HG03064 (cell line): ENCODE measurements around the gene RNASE13.

Source experiments
- ATAC-seq: cut with Tn5 transposase; IDR thresholded peaks from one replicate; pipeline ENCODE4 v1.9.1; 2021; ENCODE audit warnings: low read depth; ENCODE audit not compliant: unreplicated experiment

Gene RNASE13

GRCh38 chr14:21034707-21035106 is at the start of gene RNASE13:
Gene RNASE13 (minus strand): TSS chr14:21034807. CDS start chr14:21034288, 519 bp downstream.
- no peak for ATAC-seq

DNA sequence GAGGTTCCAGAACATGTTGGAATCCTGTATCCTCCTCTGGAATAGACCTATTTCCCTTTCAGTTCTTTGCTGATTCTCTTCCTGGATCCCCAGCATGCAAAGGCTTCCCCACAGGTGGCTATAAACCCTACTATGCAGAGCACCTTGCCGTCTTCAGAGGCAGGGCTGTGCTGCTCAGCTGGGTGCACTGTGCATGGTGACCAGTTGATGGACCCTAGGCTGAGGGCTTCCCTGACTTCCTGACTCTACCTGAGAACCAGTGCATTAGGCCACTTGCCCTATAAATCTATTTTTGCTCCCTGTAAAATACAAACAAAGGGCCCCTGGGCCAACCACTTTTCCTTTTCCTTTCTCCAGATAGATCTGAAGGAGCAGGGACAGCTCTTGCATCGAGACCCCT is 49.8 kb upstream of the RNASE13 start:
- ATAC-seq = no peak

DNA sequence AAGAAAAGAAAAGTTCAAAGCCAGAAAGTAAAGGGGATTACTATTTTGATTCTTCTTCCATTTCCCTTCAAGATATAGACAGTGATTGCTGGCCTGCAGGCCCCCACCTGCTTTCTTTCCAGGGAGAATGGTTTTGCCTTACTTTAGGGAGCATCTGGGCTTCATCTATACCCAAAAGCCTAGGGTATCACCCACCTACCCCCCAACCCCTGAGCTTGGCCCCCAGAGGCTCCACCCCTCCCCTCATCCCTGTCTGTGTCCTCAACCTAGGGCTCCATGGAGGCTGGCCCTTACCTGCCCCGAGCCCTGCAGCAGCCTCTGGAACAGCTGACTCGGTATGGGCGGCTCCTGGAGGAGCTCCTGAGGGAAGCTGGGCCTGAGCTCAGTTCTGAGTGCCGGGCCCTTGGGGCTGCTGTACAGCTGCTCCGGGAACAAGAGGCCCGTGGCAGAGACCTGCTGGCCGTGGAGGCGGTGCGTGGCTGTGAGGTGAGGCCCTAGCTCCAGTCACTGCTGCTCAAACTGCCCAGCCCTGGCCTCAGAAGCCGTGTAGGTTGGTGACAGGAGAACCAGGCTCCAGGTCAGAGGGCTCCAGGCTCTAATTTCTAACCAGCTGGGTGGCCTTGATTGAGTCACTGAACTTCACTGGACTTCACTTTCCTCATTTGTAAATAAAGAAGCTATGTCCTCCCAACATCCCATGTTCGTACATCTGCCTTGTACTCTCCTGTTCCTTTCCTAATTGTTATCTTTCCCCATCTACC is 49.1 kb upstream of the RNASE13 start:
- ATAC-seq = no peak

GRCh38 chr14:21081521-21082142 is 47.0 kb upstream of the RNASE13 start:
- ATAC-seq = no peak

- no peak for ATAC-seq
Measured at GRCh38 chr14:21078726-21079125, 44.1 kb upstream of the RNASE13 start.

- no peak for ATAC-seq
Measured at GRCh38 chr14:21078287-21078686, 43.7 kb upstream of the RNASE13 start.

DNA sequence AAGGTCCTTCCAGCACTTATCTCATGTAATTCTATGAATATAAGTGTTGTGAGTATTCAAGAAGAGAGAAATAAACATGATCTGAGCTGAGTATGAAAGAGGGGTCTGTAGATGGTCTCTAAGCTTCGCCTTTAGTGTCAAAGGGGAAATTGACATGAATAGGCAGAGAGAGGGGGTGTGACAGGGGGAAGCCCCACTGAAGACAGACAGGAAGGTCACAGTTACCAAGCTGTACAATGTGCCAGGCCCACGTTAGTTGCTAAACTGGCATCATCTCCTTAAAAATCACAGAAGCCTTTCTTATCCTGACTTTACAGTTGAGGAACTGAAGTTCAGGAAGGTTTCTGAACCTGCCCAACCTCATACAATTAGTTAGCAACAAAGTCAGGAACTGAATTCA is 43.1 kb upstream of the RNASE13 start:
- no peak for ATAC-seq

GRCh38 chr14:21075719-21076437 is 41.3 kb upstream of the RNASE13 start:
- ATAC-seq = no peak

- ATAC-seq = no peak
Measured at GRCh38 chr14:21074398-21075272, 40.0 kb upstream of the RNASE13 start.

- no peak for ATAC-seq
Measured at GRCh38 chr14:21073921-21074320, 39.3 kb upstream of the RNASE13 start.

DNA sequence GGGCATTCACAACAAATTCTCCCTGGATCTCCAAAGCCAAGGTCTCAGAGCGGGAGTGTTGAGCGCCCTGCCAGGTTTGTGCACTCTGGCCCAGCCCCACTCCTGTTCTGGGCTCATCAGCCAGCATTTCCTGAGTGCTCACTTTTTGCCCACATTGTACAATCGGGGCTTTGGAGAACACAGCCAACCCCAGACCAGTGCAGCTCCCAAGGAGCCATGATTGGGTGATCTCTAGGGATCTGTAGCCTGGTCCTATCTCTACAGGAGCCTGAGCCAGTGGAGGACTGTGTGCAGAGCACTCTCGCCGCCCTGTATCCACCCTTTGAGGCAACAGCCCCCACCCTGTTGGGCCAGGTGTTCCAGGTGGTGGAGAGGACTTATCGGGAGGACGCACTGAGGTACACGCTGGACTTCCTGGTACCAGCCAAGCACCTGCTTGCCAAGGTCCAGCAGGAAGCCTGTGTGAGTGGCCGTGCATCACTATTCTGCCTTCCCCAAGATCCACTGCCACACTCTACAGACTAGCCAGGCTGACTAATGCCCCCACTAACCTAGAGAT is 38.3 kb upstream of the RNASE13 start:
- ATAC-seq = no peak

GRCh38 chr14:21072031-21072473 is 37.4 kb upstream of the RNASE13 start:
- ATAC-seq = no peak

GRCh38 chr14:21071225-21072030 is 36.8 kb upstream of the RNASE13 start:
- peak; percentile 81 for ATAC-seq

- ATAC-seq = no peak
Measured at GRCh38 chr14:21070610-21071224, 36.1 kb upstream of the RNASE13 start.

GRCh38 chr14:21070083-21070609 is 35.5 kb upstream of the RNASE13 start, which contains the start of gene ARHGEF40:
Gene ARHGEF40 (plus strand): TSS chr14:21070304. CDS start chr14:21070397, 93 bp downstream.
- no peak for ATAC-seq

DNA sequence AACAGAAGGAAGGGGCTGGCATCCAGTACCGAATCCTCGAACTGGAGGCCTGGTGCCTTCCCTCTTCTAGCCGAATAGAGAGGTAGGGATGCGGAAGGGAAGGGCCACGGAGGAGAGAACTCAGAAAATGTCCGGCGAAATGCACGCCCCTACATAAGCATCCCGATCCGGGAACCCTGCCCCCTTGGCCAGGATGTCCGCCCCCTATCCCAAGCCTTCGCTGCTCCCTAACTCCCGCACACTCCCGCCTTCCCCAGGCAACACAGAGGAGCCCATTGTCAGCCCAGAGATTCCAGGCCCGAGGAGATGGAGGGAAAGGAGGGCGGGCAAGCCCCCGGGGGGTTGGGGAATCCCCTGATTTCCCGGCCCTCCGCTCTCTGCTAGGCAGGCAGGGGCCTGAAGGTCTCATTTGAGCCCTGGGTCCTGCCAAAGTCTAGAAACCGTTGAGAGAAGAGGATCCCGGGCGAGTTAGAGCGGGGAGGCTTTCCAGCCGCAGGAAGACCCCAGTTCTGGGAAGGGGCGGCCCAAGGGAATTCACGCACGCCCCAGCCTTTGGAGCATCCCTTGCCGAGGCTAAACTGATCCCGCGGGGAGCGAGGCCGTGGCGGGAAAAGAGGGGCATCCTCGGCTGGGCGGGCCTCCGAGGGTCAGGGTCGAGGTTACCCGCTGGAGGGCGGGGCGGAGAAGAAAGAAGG is 34.9 kb upstream of the RNASE13 start:
- no peak for ATAC-seq

DNA sequence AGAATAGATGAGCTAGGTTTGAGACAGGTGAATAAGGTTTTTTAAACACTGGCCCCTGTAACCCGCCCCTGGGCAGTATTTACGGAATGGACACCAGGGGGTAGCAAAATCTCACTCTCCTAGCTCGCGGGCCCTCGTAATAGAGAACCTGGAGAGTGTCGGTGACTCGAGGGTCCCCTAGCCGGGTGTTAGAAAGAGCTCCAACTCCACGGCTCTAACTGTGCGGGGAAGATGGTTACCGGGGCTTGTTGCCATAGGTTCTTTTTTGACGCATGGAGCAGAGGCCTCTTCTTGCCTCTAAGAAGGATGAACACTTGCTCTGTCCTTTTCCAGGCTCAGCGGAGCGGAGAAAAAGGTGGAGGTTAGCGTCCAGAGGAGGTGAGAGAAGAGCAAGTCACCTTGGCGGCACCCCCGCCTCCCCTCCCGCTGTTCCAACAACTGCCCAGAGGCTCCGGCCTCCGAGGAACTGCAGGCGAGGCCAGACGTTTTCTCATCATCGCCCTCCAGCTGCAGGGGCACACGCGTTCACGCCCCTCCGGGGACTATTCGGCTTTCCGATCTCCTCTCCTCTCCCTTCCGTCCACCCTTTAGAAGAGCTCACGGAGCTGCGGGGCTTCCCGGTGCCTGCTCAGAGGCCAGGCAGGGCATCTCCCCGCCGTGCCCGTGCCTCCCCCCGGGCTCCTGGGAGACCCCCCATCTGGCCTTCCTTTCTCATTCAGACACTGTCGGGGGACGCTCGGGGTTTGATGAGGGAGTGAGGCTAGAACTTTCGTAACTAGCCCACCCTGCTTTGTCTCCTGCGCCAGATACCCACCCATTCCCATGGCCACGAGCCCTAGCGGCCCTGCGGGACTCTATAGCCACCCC is 34.1 kb upstream of the RNASE13 start:
- no peak for ATAC-seq
